Rectal smooth muscle tissue (tissue), 1 donor: ENCODE measurements around the gene BACE1.

Source experiments
- H3K27ac ChIP-seq: one replicate; pipeline ENCODE4 v1.7.0; 2013; ENCODE audit warnings: low read depth, low read length, inconsistent platforms
- H3K27me3 ChIP-seq: one replicate; pipeline ENCODE4 v1.7.0; 2013; ENCODE audit warnings: low read length; ENCODE audit not compliant: control insufficient read depth, insufficient read depth
- H3K36me3 ChIP-seq: one replicate; pipeline ENCODE4 v1.7.0; 2013; ENCODE audit warnings: low read length; ENCODE audit not compliant: control insufficient read depth, insufficient read depth
- H3K4me1 ChIP-seq: one replicate; pipeline ENCODE4 v1.7.0; 2013; ENCODE audit warnings: low read length; ENCODE audit not compliant: control insufficient read depth, insufficient read depth
- H3K4me3 ChIP-seq: one replicate; pipeline ENCODE4 v1.7.0; 2013; ENCODE audit warnings: low read length
- H3K9ac ChIP-seq: one replicate; pipeline ENCODE4 v1.7.0; 2013; ENCODE audit warnings: low read length

BACE1 gene

DNA sequence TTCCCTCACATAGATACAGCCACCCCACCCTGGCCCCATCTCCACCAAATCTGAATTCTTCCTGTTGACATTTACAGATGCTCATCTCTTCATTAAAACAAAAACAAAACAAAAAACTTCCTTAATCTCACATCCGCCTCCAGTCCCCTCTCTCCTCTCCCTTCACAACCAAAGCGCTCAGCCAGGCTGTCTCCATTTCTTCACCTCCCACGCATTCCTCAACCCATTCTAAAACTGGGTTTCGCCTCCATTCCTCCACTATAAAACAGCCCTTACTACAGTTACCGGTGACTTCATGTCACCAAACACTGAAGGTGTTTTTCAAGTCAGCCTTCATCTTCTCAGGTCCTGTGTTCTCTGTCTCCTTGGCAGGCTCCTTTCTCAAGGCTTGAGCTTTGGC is 15.3 kb downstream of the BACE1 start:
- H3K4me1 ChIP-seq = peaks cover 2% of the 10 kb centered on the region
- no peak overlapping the region for H3K4me3 ChIP-seq
- H3K36me3 ChIP-seq = no peaks in the 10 kb centered on the region
- no peaks in the 10 kb centered on the region for H3K27me3 ChIP-seq
- H3K9ac ChIP-seq = no peak overlapping the region
- H3K27ac ChIP-seq = no peak overlapping the region

DNA sequence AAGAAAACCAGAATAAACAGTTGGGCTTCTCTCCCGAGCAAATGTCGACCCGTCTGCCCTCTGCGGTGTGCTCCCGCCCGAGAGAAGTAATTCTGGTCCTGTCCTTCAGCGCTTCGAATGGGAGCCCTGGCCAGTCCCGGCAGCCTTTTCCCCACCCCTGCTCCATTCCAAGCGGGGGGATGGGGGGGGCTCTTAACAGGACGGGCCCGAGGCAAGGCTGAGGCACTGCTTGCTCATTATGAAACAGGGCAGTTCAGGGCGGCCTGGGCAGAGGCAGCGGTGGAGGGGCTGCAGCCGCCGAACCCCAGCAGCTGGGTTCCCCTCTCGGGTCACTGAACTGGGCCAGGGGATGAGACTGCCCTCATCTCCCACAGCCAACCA is 15.8 kb downstream of the BACE1 start:
- no peak overlapping the region for H3K4me3 ChIP-seq
- peaks cover 2% of the 10 kb centered on the region for H3K4me1 ChIP-seq
- no peak overlapping the region for H3K9ac ChIP-seq
- no peaks in the 10 kb centered on the region for H3K27me3 ChIP-seq
- H3K36me3 ChIP-seq = no peaks in the 10 kb centered on the region
- no peak overlapping the region for H3K27ac ChIP-seq

DNA sequence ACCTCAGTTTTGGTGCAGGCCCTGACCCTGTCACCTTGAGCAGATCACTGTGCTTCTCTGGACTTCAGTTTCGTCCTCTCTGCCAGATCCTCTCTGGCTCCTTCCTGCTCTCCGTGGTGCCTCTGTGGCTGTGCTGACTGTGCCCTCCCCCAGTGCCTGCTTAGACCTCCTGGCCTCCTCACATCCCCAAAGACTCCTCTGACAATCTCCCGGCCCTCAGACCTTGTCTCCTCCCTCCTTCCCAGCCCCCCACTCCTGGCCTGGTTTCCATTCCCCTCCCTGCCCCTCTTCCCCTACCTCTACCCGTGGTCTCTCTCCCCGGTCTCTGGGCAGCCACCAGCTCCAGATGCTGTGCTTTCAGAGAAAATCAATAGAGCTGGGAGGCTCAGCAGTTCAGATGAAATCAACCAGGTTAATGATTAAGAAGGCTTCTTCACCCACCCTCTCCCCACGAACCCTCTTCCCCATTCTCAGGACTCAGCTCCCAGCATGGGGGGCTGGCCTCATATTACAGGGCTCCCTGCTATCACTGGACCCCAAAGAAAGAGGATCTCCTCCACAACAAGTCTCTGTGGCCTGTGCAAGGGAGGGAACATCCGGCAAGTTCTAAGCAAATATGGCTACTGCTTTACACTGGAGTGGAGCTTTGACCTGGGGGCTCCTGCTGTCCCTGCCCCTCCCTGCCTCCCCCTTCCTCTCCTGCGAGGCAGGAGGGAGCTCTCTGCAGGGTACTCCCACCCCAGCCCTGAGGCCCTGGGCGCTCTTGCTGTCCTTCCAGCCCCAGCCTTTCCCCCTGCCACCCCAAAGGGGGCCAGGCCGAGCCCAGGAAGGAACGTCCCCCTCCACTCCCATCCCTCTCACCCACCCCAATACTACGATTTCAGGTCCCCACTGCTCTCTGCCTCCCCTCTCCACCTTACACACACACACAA is 16.4 kb downstream of the BACE1 start:
- H3K4me3 ChIP-seq = no peak overlapping the region
- no peaks in the 10 kb centered on the region for H3K36me3 ChIP-seq
- no peak overlapping the region for H3K9ac ChIP-seq
- no peaks in the 10 kb centered on the region for H3K27me3 ChIP-seq
- no peak overlapping the region for H3K27ac ChIP-seq
- peaks cover 2% of the 10 kb centered on the region for H3K4me1 ChIP-seq

DNA sequence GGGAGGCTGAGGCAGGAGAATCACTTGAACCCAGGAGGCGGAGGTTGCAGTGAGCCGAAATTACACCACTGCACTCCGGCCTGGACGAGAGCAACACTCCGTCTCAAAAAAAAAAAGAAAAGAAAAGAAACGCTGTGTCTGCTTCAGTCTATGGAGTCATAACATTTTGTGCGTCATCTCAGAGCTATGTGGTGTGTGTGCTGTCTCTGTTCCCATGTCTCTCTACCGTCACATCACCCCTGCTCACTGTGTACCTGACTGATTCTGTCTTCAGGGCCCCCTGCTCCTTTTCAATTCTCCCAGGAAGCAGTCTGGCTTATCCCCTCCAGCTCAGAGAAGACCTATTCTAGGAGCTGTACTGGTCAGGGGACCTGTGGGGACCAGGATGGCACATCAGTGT is 17.9 kb downstream of the BACE1 start:
- H3K4me3 ChIP-seq = no peak overlapping the region
- no peak overlapping the region for H3K27ac ChIP-seq
- H3K36me3 ChIP-seq = peaks cover 4% of the 10 kb centered on the region
- peaks cover 2% of the 10 kb centered on the region for H3K4me1 ChIP-seq
- H3K9ac ChIP-seq = no peak overlapping the region
- H3K27me3 ChIP-seq = no peaks in the 10 kb centered on the region

DNA sequence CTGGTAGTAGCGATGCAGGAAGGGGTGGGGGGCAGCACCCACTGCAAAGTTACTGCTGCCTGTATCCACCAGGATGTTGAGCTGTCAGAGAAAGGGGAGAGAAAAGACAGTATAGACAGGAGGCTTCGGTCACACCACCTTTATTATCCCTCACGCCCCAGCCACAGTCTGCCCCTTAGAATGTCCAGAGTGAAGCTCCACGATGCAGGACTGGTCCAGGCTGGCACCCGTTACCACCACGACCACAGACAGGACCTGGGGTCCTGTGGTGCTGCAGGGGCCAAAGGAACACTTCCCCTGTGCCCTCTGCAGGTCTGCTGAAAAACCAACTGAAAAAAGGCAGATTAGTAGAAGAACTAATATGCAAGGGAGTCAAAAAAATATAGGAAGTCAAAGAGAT is 19.2 kb downstream of the BACE1 start:
- H3K27ac ChIP-seq = no peak overlapping the region

DNA sequence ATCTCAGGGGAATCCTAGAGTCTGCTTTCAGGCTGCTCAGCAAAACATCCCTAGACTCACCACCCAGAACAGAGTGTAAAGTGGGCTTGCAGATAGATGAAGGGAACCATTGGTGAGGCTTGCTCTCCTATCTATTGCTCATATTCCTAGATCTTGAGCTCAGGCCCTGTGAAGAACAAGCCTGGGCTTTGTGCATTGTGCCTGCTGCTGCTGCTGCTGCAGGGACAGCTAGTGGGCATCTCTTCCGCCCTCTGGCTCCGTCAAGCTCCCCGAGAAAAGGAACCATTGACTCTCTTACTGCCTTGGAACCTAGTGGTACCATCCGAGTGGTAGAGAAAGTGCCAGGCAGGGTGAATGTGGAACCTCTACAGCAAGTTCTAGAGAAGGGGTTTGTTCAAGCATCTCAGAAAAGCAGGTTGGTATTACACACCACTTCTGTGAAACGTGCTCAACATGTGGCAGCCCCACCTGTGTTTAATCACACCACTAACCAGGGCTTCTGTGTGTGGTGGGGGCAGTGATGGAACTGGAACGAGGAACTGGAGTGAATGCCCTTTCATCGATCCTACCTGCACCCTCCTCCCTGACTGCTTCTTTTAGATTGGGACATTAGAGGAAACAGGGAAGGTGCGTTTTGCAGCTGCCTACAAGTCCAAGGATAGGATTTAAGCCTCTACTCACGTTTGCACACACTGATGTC is 20.5 kb downstream of the BACE1 start:
- Histone ChIP-seq H3K4me3 (no peak overlapping the region), H3K9ac (no peak overlapping the region), H3K36me3 (peaks cover 7% of the 10 kb centered on the region), H3K4me1 (peaks cover 2% of the 10 kb centered on the region), H3K27ac (no peak overlapping the region), H3K27me3 (no peaks in the 10 kb centered on the region)

More for the DNA sequence above, 19.2 kb downstream of the BACE1 start:
- peaks cover 2% of the 10 kb centered on the region for H3K4me1 ChIP-seq
- peaks cover 4% of the 10 kb centered on the region for H3K36me3 ChIP-seq
- no peak overlapping the region for H3K9ac ChIP-seq
- H3K27me3 ChIP-seq = no peaks in the 10 kb centered on the region
- no peak overlapping the region for H3K4me3 ChIP-seq

DNA sequence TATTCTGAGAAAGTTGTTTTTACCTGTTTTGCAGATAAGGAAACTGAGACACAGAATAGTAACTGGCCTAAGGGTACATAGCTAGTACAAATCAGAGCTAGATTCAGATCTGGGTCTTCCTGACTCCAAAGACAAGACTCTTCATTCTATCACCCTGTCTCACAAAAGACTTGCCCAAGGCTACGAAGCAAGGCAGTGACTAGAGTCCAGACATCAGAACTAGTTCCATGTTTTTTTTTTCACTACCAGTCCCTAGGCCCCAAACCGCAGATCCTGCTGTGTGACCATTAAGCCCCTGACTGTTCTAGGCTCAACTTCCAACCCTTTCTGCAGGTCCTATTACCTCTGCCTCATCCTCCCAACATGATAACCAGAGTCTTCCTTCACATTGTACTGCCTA is 23.4 kb downstream of the BACE1 start:
- Histone ChIP-seq H3K4me3 (no peak overlapping the region), H3K9ac (no peak overlapping the region), H3K27me3 (no peaks in the 10 kb centered on the region), H3K27ac (no peak overlapping the region), H3K4me1 (no peaks in the 10 kb centered on the region), H3K36me3 (peaks cover 22% of the 10 kb centered on the region)

DNA sequence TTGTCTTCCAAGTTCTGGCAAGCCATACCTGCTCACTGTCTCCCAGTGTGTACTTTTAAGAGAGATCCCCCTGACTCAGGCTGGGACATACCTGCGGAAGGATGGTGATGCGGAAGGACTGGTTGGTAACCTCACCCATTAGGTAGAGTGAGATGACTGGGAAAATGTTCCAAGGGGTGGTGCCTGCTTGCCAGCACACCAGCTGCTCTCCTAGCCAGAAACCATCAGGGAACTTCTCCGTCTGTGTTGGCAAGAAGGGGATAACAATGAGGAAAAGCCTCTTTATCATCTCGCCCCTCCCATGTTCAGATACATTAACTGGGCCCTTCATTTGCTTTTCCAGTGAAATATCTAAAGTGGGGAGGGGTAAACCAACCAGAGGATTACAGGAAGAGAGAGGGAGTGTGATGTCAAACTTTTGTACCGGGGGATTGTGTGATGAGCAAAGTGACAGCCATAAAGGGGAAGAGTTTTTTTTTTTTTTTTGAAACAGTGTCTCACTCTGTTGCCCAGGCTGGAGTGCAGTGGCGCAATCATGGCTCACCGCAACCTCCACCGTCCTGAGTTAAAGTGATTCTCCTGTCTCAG is 25.2 kb downstream of the BACE1 start, which contains the start of gene BACE1-AS:
BACE1-AS (plus strand) TSS at position 538 of the 588 bp plus-strand sequence.
- no peak within 1 kb of the TSS for H3K9ac ChIP-seq
- no peaks in the 10 kb centered on the region for H3K27me3 ChIP-seq
- no peak within 1 kb of the TSS for H3K4me3 ChIP-seq
- H3K4me1 ChIP-seq = no peaks in the 10 kb centered on the region
- peaks cover 25% of the 10 kb centered on the region for H3K36me3 ChIP-seq
- H3K27ac ChIP-seq = no peak within 1 kb of the TSS

DNA sequence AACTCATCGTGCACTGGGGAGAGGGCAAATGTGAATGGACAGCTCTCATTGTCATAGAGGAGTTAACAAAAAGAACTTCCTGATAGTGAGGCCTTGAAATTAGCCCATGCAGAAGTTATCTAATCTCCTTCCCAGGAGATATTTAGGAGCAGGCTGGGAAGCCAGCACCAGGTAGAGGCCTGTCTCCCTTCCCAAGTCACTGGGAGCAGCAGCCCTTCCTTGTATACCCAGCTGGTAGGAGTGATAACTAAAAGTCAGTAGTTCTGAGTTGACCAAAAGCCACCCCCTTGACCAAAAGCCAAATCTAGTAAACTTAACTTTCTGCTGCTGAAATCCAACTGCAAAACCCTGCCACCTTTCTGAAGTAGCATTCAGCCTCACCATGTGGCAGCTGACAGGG is 26.3 kb downstream of the BACE1 start:
- no peaks in the 10 kb centered on the region for H3K4me1 ChIP-seq
- no peak overlapping the region for H3K4me3 ChIP-seq
- H3K27me3 ChIP-seq = no peaks in the 10 kb centered on the region
- H3K9ac ChIP-seq = no peak overlapping the region
- H3K36me3 ChIP-seq = peaks cover 29% of the 10 kb centered on the region
- no peak overlapping the region for H3K27ac ChIP-seq

DNA sequence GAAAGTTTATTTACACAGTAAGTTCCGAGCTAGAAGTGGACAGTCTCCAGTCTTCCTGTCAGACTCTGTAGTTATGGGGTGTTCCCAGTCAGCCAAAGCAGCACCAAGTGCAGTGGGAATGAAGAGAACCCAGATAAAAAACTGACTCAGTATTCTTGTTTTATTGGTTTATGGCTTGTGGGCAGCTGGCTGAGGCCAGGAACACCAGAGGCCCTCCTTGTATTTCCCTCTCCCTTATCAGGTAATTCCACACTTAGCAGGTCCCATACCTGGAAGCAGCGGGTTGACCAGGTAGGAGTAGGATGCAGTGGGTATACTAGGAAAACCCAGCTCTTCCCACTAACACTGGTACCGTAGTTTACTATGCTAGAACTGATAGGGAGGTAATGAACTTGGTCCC is 28.4 kb downstream of the BACE1 start:
- Histone ChIP-seq H3K9ac (no peak overlapping the region), H3K27ac (no peak overlapping the region), H3K4me3 (no peak overlapping the region), H3K27me3 (no peaks in the 10 kb centered on the region), H3K4me1 (no peaks in the 10 kb centered on the region), H3K36me3 (peaks cover 27% of the 10 kb centered on the region)

DNA sequence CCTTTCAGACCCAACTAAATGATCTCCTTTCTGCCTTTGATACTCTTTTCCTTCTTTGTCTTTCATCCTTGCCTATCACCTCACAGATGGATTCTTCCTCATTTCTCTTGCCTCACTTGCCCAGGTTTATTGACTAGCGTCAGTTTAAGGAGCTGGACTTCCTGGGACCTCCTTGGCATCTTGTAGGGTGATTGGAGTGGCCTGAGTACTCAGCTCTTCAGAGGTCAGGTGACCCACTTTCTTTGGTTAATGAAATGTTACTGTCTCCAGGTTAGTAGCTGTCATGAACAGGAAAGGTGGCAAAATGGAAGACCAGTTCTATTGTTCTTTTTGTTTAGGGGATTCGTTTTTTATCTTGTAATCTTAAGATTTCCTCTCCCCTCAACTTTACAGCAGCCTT is 29.5 kb downstream of the BACE1 start:
- Histone ChIP-seq H3K4me3 (no peak overlapping the region), H3K27ac (no peak overlapping the region), H3K9ac (no peak overlapping the region), H3K27me3 (no peaks in the 10 kb centered on the region), H3K36me3 (peaks cover 33% of the 10 kb centered on the region), H3K4me1 (no peaks in the 10 kb centered on the region)

DNA sequence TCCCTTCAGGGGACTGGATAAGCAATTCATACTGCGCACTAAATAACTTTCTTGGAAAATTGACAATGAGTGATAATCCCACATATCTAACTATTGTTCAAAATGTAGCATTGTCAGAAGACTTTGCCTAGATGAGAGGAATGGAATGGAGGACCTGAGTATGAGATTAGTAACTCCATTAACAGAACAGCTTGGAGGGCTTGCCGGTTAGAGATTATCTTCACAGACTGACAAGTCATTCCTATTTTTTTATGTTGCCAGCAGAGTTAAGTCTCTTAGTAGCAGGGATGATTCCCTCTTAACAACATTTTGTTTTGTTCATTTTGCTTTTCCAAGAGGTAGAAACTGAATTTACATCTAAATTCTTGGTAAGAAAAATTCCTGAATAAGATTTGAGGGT is 32.0 kb downstream of the BACE1 start:
- Histone ChIP-seq H3K36me3 (peaks cover 20% of the 10 kb centered on the region), H3K4me3 (no peak overlapping the region)

More for the DNA sequence above, 32.0 kb downstream of the BACE1 start:
- no peak overlapping the region for H3K9ac ChIP-seq
- no peaks in the 10 kb centered on the region for H3K27me3 ChIP-seq
- no peak overlapping the region for H3K27ac ChIP-seq
- H3K4me1 ChIP-seq = no peaks in the 10 kb centered on the region
